Measurements from ENCODE around the gene TCF7L2. TPM values are rescaled to one million over a fixed set of nuclear protein-coding genes. Genes with fewer than 3 reads are reported as not detected.

The TCF7L2 gene
- polyA plus RNA-seq, 1 experiment, result 6.3 TPM

GRCh38 chr10:113125612-113126011, 175.6 kb downstream of the TCF7L2 start:
- ChIA-PET CTCF (interaction anchor here (0.5 to 3.1 kb wide), 21 partner anchors 10 to 625 kb away, joined by 3 to 19 read pairs (median 3); no protein-coding TSS in a partner anchor), POLR2A (no interaction called here)
- Histone ChIP-seq H3K27ac (ENCODE audit: low read depth, low read length) (no peak overlapping the region), H3K4me3 (ENCODE audit: low read depth, low read length) (no peak overlapping the region), H3K9me3 (ENCODE audit: control insufficient read depth, insufficient read depth, low read length) (no peaks in the 10 kb centered on the region), H3K27me3 (ENCODE audit: control insufficient read depth, insufficient read depth, low read length) (no peaks in the 10 kb centered on the region)
- DNase-seq (ENCODE audit: low read depth, low spot score), result no peak
- TF ChIP-seq, protein P1, sequence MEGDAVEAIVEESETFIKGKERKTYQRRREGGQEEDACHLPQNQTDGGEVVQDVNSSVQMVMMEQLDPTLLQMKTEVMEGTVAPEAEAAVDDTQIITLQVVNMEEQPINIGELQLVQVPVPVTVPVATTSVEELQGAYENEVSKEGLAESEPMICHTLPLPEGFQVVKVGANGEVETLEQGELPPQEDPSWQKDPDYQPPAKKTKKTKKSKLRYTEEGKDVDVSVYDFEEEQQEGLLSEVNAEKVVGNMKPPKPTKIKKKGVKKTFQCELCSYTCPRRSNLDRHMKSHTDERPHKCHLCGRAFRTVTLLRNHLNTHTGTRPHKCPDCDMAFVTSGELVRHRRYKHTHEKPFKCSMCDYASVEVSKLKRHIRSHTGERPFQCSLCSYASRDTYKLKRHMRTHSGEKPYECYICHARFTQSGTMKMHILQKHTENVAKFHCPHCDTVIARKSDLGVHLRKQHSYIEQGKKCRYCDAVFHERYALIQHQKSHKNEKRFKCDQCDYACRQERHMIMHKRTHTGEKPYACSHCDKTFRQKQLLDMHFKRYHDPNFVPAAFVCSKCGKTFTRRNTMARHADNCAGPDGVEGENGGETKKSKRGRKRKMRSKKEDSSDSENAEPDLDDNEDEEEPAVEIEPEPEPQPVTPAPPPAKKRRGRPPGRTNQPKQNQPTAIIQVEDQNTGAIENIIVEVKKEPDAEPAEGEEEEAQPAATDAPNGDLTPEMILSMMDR (IDR thresholded peaks at IDR 0.05; ENCODE audit: low read depth, low read length), result no peak

DNA sequence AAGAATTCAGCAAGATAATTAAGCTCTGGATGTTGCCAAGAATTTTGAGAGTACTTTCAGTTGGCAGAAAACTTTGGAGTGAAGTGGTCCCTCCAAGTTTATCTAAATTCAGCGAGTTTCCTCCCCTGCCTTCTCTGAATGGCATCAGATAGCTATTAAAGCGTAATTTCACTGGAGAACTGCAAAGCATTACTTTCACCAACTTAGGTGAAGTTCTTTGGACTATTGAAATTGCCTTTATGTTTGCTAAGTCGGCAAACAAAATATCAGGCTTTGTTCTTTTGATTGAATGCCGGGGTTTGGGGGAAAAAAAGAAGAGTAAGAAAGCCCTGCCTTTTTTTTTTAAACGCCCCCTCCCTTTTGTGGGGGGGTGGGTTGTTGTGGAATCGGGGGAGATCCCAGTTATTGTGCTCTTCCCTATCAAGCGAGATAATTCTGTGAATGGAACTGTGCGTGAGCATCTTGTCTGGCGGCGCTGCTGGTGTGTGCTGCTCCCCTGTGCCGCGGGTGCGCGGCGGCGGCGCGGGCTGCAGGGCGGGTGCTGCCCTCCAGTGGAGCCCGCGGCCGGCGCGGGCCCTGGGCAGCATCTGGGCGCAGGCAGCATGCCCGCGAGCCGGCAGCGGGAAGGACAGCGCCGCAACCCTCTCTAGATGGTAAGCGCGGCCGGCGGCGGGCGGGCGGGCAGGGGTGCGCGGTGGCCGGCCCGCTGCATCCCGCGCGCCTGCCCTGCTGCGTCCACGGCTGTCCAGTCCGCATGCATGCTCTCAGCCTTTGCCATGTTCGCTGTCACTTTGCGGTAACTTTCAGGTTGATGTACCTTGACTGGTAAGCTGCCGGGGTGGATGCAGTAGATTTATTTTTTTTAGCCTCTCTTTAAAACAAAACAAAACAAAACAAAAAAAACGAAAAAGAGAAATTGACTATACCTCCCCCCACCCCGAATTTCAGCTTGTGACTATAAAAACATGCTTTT, 176.5 kb downstream of the TCF7L2 start:
- Histone ChIP-seq H3K27me3 (ENCODE audit: control insufficient read depth, insufficient read depth, low read length) (no peaks in the 10 kb centered on the region), H3K4me3 (ENCODE audit: low read depth, low read length) (peak overlapping the region; percentile 48), H3K27ac (ENCODE audit: low read depth, low read length) (no peak overlapping the region), H3K9me3 (ENCODE audit: control insufficient read depth, insufficient read depth, low read length) (no peaks in the 10 kb centered on the region)
- ChIA-PET CTCF (interaction anchor here (0.5 to 3.1 kb wide), 41 partner anchors 10 to 654 kb away, joined by 3 to 19 read pairs (median 3); no protein-coding TSS in a partner anchor), POLR2A (interaction anchor here (0.6 kb wide), 1 partner anchor 696 kb away, joined by 3 read pairs; no protein-coding TSS in a partner anchor)
- peak; percentile 27 for DNase-seq (ENCODE audit: low read depth, low spot score)
- TF ChIP-seq, protein P1 (IDR thresholded peaks at IDR 0.05; ENCODE audit: low read depth, low read length), result peak; percentile 41

- ChIA-PET CTCF (interaction anchor here (0.6 to 3.1 kb wide), 24 partner anchors 9 to 655 kb away, joined by 3 to 19 read pairs (median 4); no protein-coding TSS in a partner anchor), POLR2A (interaction anchor here (0.6 to 1.0 kb wide), 3 partner anchors 15 to 697 kb away, joined by 3 to 12 read pairs (median 3); no protein-coding TSS in a partner anchor)
- no peak for DNase-seq (ENCODE audit: low read depth, low spot score)
- no peak overlapping the region for H3K27ac ChIP-seq (ENCODE audit: low read depth, low read length)
- no peaks in the 10 kb centered on the region for H3K9me3 ChIP-seq (ENCODE audit: control insufficient read depth, insufficient read depth, low read length)
- H3K4me3 ChIP-seq (ENCODE audit: low read depth, low read length), result no peak overlapping the region
- H3K27me3 ChIP-seq (ENCODE audit: control insufficient read depth, insufficient read depth, low read length), result no peaks in the 10 kb centered on the region
- TF ChIP-seq, protein P1 (IDR thresholded peaks at IDR 0.05; ENCODE audit: low read depth, low read length), result no peak
Measured at GRCh38 chr10:113127261-113127900, 177.3 kb downstream of the TCF7L2 start.

- TF ChIP-seq, protein P1 (IDR thresholded peaks at IDR 0.05; ENCODE audit: low read depth, low read length), result no peak
- no peak for DNase-seq (ENCODE audit: low read depth, low spot score)
- Histone ChIP-seq H3K4me3 (ENCODE audit: low read depth, low read length) (no peak overlapping the region), H3K9me3 (ENCODE audit: control insufficient read depth, insufficient read depth, low read length) (no peaks in the 10 kb centered on the region), H3K27ac (ENCODE audit: low read depth, low read length) (no peak overlapping the region), H3K27me3 (ENCODE audit: control insufficient read depth, insufficient read depth, low read length) (no peaks in the 10 kb centered on the region)
- CTCF ChIA-PET, result interaction anchor here (0.6 to 2.2 kb wide), 15 partner anchors 16 to 653 kb away, joined by 3 to 15 read pairs (median 3); no protein-coding TSS in a partner anchor
- POLR2A ChIA-PET, result interaction anchor here (0.7 to 1.0 kb wide), 2 partner anchors 16 to 29 kb away, joined by 3 to 12 read pairs; no protein-coding TSS in a partner anchor
Measured at GRCh38 chr10:113127901-113128283, 177.8 kb downstream of the TCF7L2 start.
